Measurements from ENCODE around the gene METTL25.

GRCh38 chr12:82486524-82487235 is 128.4 kb downstream of the METTL25 start:
- TF ChIP-seq, protein P1, sequence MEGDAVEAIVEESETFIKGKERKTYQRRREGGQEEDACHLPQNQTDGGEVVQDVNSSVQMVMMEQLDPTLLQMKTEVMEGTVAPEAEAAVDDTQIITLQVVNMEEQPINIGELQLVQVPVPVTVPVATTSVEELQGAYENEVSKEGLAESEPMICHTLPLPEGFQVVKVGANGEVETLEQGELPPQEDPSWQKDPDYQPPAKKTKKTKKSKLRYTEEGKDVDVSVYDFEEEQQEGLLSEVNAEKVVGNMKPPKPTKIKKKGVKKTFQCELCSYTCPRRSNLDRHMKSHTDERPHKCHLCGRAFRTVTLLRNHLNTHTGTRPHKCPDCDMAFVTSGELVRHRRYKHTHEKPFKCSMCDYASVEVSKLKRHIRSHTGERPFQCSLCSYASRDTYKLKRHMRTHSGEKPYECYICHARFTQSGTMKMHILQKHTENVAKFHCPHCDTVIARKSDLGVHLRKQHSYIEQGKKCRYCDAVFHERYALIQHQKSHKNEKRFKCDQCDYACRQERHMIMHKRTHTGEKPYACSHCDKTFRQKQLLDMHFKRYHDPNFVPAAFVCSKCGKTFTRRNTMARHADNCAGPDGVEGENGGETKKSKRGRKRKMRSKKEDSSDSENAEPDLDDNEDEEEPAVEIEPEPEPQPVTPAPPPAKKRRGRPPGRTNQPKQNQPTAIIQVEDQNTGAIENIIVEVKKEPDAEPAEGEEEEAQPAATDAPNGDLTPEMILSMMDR (IDR thresholded peaks at IDR 0.05; ENCODE audit: control extremely low read depth in 1 of 3, insufficient read depth in 1 of 3, low read depth in 1 of 3, low read length in 3 of 3), result no peak
- TF ChIP-seq USF2 (IDR thresholded peaks at IDR 0.05; ENCODE audit: low read length), result no peak
